Measurements from ENCODE around the gene ZNF76.

Gene ZNF76

DNA sequence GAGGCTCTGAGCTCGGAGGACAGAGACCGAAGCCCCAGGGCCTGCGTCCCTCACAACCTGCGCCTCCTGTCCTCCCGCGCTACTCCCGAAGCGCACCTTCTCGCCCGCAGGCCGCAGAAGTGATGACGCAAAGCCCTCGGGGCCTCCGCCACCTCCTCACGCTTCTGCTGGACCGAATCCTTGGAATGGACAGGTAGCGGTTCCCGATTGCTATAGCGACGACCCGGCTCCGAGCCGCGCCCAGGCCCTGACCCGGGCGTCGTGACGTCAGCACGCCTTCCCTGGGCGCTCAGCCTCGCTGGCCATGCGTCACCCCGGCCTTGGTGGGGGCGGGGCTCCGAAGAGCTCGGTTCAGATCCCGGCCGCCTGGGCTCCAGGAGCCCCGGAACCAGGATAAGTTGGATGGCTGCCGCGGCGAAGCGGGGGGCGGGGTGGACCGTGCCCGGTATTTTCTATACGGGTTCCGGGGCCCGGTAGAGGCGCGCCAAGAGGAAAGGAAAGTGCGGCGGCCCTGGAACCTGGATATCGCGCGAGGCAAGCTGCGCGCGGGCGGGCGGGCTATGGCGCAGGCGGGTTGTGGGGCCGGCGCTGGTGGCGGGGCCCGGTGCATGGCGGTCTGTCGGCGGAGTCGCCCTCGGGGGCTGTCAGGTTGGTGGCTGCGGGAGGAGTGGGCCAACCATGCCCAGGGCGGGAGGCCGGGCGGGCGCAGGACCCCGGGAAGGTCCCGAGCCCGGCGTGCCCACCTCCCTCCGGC, at the start of gene ZNF76:
TSS of gene ZNF76 (plus strand) at position 542 of the 754 bp plus-strand sequence. CDS start 21,417 bp downstream, outside the sequence.
- DNase-seq = peak; percentile 97

DNA sequence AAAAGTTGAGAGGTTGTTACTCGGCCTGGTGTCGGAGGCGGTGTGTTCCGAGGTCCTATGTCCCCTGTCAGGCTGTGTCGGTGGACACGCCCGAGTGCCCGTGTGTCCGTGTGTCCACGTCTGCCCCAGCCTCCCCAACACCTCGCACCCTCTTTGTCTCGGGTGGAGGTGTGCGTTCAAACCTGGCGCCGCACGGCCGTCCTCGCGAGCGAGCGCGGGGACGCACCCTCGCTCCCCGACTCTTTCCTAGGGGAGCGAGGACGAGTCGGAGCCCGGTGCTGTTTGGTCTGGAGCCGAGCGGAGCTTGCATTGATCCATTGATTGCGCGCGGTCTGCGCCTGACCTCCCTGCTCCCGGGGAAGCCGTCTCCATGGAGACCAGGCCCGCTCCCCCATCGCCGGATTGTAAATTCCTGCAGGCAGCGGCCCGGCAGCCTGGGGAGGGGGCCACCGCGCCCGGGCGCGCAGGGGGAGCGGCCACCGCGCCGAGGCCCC, 46.2 kb upstream of the ZNF76 start:
- DNase-seq = no peak

DNA sequence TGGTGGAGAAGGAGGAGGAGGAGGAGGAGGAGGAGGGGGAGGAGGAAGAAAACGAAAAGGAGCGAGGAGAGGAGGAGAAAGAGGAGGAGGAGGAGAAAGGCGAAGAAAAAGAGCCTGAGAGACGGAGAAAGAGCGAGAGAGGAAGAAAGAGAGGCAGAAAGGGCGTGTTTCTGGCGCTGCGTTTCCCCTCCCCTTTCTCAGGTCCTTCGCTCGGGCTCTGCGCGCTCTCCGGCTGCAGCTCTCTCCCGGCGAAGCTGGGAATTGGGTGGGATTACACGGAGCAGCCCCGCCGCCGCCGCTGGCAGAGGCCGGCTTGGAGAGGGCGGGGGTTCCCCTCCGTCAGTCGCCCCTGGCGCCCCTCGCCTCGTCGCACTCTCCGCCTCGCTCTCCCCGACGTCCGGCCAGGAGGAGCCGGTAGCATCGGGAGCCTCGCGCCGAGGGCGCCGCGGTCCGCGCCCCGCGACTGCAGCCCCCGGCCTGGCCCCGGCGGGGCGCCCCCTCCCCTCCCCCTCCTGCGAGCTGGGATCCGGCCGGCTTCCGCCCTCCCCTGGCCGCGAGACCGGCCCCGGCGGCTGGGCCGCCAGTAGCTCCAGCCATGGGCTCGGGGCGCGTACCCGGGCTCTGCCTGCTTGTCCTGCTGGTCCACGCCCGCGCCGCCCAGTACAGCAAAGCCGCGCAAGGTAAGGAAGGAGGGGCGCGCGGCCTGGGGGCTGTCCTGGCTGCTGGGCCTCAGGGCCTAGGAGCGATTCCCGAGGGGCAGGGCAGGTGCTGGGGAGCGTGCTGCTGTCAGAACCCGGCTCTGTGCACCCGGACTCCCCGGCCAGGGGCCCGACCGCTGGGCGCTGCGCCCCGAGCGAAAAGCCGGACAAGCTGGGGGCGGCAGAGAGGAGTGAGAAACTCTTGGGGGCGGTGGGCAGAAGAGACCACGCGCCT, 45.4 kb upstream of the ZNF76 start, which contains the start of gene SCUBE3:
TSS of gene SCUBE3 (plus strand) at position 133 of the 933 bp plus-strand sequence. CDS start at position 596, 463 bp downstream.
- peak; percentile 57 for DNase-seq

DNA sequence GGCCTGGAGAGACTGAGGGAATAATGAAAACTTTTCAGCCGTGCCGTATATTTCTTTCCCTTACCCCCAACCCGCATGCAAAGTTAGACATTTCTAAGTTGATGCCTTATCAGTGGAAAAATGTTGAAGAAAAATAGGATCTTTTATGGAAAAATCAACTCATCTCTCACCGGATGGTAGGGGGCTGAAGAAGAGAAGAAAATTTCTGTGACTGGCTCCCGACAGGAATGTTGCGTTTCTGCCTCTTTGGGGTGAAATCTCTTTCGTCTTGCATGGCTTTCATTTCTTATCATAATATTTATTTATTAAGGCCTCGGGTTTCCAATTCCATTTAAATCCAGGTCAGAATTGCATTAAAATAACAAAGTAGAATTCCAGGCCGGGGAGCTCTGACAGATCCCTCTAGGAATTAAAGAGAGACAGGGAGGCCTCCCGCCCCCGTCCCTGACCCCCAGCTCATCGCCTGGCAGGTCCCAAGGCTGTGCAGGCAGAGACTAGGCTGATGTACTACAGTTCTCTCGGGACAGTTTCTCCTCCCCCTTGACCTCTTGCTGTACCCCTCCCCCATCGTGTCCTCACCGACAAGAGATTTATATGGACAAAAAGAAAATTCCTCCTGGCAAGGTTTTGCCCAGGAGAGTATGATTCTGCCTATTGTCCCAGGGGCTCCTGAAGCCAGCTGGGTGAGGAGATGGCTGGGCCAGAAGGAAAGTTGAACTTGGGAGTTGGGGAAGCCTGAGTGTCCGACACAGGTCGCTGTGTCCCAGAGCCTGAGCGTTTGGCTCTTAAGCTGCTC, 44.5 kb upstream of the ZNF76 start:
- no peak for DNase-seq

DNA sequence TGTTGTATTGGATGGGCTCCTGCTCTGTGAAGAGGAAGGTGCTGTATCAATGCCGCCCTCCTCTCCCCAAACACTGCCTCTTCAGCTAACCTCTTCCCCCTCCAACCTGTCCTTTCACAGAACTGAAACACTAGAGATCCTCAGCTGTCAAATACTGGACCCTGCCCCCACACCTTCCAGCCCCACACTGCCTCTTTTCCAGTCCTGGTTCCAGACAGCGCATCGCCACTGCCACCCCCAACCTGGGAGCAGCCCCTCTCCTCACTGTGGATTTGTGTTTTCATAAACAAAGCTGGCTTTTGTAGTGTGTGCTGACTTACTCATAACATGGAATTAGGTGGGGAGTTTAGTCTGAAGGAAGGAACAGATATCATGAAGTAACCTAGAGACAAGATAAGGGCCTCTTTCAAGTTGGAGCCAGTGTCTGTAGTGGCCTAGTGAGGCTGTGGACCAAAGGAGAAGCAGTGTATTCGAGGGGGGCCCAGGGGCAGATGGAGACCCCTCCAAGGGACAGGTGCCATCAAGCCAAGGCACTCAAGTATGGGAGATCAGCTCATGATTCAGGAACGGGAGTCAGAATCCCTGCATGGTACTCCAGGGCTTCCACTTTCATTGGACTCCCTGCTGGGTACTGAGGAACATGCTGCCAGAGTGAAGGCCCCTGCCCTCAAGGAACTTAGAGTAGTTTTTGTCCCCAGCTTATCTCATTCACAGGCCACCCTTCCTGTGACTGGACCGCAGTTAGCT, 43.7 kb upstream of the ZNF76 start:
- no peak for DNase-seq

DNA sequence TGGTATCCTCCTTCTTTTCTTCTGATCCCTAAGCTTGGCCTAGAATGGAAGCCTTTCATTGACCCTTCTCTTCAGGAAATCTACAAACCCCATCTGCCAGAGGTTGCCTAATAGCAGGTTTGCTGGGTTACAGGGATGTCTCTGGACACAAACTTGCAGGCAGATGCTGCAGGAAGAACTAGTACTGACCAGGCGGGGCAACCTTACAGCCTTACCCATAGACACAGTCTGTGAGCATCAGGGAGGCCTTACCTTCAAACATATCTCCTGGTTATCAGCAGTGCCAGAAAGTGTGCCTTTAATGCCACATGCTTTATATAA, 43.2 kb upstream of the ZNF76 start:
- DNase-seq = no peak

DNA sequence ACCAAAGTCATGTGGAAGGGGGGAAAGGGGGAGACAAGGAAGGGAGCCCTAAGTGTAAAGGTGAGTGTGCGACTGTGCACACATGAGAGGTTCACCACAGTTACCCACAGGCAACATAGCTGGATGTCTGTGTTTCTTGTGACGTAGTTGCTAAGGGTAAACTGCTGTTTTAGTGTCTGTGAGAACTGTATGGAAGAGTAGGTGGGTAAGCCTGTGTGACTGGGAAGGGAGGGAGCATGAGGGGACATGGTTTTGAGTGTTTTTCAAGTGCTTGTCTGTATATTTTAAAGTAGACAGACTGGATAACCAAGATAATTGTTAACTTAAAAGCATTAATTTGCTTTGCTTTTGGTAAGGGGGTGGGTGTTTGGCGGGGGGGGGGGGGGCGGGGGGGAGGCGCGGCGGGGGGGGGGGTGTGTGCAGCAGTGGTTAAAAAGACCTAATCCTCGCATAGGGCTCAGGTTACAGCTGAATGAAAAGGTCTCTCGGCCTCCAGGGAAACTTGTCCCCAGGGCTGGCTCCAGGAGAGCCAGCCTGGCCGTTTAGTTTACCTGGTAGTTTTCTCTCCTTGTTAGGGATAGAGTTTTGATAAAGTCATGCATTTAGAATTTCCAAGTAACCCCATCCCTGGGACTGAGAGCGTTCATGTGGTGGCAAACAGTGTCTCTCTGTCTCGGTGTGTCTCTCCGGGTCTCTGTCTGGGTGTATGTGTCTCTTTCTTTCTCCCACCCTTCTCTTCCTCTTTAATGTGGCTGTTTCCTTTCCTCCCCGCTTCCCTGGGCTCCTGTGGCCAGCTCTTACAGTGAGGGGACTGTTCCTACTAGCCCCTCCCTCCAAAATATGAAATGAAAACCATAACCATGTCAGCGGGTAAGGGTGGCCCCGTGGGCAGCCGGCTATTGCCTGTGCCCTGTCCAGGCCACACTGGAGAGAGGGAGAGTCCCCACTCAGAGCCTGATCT, 42.4 kb upstream of the ZNF76 start:
- no peak for DNase-seq

DNA sequence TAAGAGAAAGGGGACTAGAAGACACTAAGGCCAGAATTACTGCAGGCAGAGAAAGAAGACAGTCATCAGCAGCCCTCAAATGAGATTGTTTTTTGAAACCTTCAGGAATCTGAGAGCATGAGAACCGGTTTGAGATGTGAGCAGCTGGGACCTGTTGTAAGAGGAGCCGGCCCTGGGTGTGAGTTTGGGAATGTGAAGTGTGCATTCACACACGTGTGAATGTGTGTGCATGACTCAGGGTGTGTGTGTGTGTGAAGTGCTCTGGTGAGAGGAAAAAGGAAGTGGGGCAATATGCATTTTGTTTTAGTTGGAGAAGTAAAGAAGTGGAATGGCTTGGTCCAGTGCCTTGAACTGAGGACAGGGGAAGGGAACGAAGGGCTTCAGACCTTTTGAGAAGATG, 41.5 kb upstream of the ZNF76 start:
- DNase-seq = peak; percentile 62

DNA sequence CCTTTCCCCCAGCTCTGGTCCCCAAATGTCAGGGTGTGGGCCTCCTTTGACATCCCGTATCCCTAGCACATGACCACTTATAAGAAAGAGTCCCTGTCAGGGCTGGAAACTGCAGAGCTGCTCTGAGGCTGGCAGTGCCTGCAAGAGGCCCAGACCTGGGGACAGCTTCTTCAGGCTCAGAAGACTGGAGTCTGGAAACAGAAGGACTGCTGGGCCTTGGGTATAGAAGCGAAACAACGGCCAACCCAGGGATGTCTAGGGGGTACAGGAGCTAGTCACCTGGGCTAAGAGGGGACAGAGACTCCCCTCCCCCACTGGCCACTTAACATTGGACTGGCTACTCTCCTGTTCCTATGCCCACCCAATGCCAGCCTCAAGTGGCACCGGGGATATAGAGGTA, 41.1 kb upstream of the ZNF76 start:
- DNase-seq = no peak

DNA sequence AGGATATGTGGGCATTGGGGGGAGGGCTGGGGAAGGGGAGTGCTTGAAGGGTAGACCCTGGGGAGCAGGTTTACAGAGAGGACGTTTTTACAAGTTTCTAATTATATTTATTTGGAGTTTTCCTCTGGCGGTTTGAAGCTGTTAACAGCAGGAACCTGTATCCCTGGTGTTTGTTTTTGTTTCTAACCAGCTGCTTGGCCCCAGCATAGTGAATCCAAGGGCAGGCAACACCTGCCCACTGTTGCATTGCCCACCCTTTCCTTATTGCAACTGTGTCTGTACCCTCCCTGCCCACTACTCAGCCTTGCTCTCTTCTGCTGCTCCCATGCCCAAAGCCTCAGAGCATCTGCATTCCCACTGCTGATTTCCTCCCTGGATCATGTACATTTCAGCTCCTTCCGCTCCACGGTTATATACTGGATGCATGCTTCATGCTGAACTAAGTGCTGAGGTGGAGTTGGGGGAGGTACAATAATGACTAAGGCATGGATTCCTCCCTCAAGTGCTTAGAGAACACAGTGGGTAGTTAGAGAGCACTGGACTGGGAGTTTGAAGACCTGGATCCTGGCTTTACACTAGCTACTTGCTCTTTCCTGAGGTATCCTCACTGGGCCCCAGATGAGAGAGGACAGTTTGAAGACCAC, 39.7 kb upstream of the ZNF76 start:
- DNase-seq = peak; percentile 49

DNA sequence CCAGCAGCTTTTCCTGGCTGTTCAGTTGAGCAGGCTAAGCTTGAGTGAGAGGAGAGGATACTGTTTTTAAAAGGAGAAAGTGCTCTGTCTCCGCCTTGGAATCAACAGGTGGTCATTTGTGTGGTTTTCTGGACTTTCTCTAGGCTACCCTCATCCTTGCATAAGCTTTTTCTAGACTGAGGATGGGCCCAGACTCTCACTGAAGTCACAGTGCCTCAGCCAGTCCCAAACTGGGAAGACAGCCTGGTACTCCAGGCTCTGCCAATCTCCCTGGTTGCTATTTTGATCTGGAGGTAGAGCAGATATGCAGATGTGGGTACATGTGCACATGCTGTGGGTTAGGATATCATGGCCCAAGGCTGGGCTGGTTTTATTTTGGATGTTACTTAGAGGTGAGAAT, 38.8 kb upstream of the ZNF76 start:
- DNase-seq = no peak

DNA sequence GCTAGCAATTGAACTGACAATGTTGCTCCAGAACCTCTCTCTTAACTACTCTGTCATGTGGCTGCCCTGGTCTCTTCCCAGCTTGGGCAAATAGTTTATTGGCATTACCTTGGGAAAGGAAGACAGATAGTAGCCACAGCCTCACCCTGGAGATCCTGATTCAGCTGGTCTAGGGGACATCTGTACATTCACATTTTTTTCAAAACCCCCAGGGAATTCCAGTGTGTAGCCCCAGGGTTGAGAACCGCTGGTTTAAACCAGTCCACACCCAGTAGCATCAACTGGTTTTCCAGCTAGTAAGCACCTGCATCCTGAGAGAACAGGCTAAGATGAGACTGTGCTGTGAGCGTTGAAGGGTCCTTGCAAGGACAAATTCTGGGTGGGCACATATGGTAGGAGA, 36.1 kb upstream of the ZNF76 start:
- no peak for DNase-seq

DNA sequence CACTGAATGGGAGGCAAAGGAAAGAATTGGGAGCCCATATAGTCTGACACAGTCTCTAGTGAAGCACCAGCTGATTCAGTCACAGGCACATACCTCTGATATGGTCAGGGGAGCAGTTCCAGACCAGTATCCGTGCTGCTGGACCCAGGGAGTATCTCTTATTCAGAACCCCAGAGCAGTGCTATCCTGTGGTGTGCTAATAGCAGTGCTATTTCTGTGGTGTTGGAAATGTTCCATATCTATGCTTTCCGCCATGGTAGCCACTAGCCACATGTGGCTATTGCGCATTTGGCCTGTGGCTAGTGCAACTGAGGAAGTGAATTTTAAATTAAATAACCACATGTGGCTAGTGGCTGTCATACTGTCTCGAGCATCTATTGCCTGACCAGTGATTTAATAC, 34.8 kb upstream of the ZNF76 start:
- DNase-seq = no peak

DNA sequence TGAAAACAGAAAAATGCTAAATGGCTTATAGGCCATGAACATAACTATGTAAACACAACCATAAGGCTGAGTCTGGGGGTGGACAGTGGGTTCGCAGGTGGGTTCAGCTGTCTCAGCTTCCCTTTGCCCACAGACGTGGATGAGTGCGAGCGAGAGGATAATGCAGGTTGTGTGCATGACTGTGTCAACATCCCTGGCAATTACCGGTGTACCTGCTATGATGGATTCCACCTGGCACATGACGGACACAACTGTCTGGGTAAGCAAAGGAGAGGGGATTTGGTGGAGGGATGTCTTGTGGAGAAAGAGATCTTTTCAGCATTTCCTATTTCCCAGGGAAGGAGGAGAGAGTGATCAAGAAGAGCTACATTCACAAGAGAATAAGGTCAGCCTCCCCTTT, 31.1 kb upstream of the ZNF76 start:
- no peak for DNase-seq

DNA sequence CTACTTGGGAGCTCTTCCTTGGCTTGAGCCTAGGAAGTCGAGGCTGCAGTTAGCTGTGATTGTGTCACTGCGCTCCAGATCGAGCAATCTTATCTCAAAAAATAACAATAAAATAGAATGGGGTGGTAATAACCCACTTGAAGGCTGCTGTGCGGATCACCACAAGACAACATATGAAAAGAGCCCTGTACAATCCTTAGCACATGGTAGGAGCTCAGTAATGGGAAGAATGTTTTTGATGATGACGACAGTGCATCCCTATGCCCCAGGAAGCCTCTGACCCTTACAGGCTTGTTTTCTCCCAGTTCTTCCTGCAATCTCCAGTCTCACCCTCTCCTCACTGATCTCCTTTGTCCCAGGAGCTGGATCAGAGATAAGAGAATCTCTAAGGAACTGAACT, 30.2 kb upstream of the ZNF76 start:
- no peak for DNase-seq

DNA sequence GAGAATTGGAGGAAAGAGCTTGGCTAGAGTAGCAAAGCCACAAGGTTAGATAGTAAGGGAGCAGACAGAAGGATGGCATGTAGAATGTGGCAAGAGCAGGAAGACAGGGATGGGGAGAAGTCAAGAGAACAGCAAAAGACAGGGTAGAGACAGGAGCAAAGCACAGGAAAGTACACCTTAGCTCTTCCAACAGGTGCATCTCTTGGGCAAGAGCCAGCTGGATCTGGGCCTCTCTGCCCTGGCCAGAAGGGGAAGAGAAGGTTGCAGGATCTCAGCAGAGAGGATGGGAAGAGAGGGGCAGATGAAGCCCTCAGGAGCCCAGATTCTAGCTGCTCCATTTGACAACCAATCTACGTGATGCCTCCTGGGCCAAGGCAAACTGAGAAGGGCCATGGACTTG, 29.0 kb upstream of the ZNF76 start:
- no peak for DNase-seq

DNA sequence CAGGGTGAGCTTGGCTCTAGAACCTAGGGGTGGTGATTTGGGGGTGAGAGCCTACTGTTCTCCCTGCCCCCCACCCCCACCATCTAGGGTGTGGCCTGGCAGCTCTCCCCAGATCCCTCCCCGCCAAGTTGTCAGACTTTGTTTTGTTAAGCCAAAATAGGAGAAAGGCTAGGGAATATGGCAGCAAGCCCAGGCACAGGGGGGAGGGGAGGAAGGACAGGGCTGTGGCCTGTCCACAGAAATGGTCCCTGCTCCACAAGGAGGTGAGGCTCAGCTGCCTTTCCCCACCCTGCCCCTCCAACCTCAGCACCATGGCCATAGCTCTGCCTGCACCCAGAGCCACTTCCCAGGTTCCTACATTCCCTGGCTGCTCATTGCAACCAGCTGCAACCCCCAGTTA, 28.6 kb upstream of the ZNF76 start:
- no peak for DNase-seq

DNA sequence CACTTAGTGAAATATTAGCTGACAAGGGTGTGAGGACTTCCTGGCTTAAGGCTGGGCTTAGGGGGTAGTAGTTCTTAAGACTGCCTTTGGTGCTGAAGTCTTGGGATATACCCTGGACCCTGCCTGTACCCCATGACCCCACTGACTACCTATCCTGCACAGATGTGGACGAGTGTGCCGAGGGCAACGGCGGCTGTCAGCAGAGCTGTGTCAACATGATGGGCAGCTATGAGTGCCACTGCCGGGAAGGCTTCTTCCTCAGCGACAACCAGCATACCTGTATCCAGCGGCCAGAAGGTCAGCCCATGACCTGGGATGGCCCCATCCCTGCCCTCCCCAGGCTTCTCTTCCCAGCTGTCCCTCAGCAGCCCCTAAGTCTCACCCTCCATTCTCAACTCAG, 28.0 kb upstream of the ZNF76 start:
- no peak for DNase-seq

DNA sequence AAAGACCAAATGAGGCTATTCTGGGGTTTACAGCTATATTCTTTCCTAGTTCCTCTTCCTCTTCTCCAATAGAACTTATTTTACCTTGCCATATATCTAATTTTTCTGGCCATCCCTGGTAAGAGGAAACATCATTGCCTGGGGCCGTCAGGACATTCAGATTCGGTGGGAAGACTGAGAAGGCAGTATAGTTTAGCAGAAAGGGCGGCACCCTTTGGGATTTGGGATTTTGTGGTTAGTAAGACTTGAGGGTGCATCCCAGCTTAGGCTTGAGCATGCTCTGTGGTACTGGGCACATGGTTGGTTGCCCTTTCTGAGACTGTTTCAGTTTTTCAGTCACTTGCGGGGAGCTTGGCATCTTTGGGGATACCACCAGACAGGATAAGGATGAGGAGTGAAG, 24.6 kb upstream of the ZNF76 start:
- DNase-seq = no peak

DNA sequence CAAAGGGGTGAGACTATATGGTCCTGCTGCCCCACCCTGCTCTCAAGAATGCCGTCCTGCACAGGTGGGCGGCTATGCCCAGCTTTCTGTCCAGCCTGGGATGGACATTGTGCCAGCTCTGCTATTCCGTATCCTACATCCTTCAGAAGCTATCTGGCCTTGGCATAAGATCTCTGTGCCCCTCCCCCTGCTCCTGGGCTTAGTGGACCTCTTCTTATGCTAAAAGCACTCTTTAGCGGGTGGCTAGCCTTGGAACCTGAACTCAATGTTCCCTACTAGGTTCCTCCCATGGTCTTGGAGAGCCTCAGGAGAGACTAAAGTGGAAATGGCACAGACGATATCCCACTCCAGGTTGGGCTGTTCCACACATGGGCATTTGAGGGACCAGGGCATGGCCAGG, 23.3 kb upstream of the ZNF76 start:
- no peak for DNase-seq

DNA sequence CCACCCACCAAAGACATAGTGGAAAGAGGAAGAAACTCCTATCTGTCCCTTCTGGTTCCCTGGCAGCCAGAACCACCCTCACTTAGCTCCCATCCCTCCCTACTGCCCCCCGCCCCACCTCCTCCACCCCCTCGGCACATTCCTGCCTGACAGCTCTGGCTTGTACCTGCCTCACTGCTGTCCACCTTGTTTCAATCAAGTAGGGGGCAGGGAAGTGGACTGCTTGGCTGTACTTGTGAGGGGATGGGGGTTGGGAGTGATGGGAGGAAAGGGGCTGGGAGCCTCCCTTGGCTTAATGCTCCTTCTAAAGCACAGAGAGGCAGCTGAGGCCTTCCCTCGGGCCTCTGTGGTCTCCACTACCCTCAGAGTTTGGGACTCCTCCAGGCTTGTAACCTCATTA, 22.1 kb upstream of the ZNF76 start:
- DNase-seq = no peak

Measured in fibroblast of skin of right quadriceps (primary cell).